Endothelial cell of umbilical vein (primary cell): ENCODE results near the gene OAS2. TPM values are rescaled to one million over a fixed set of nuclear protein-coding genes. Genes with fewer than 3 reads are reported as not detected.

Experiments
- BruUV-seq: library from RNA; stranded (reverse); fragments of 400-500 nt; replicated peaks from 2 replicates; lab custom pipeline; 2021; lab: Mats Ljungman, UMichigan
- CTCF ChIA-PET: fragments of 300-600, 350-600 bp; sonication (Branson Sonifier 250); formaldehyde crosslinking; loops from one replicate; lab custom pipeline; 2021; ENCODE audit warnings: antibody characterized with exemption, inconsistent platforms; lab: Charles Lee
- POLR2A ChIA-PET: fragments of 300-600, 350-600 bp; sonication (Branson Sonifier 250); formaldehyde crosslinking; loops from one replicate; lab custom pipeline; 2021; ENCODE audit warnings: antibody characterized with exemption, inconsistent platforms; lab: Charles Lee
- DNase-seq: peaks from one replicate; pipeline ENCODE4 v3.0.0-alpha.2; 2011; ENCODE audit warnings: low read depth, low spot score
- FAIRE-seq: peaks from 2 replicates; lab custom pipeline; 2011; peaks lifted over from hg19 to GRCh38; lab: Jason Lieb, UNC
- H2AFZ ChIP-seq: 2 replicates; pipeline ENCODE4 v1.6.0; 2012; ENCODE audit warnings: low read depth, low read length, control low read depth, inconsistent platforms
- H3K27ac ChIP-seq: 2 replicates; pipeline ENCODE4 v1.5.1; 2011; ENCODE audit warnings: low read depth, mild to moderate bottlenecking, control low read depth, low read length, moderate library complexity; ENCODE audit not compliant: insufficient read depth
- H3K27me3 ChIP-seq, 2 experiments: 2 replicates each; pipeline versions ENCODE4 v1.6.0 to v1.6.1; 2011; ENCODE audit warnings: low read length in 2 of 2, mixed read lengths in 1 of 2; ENCODE audit not compliant: control insufficient read depth in 2 of 2, insufficient read depth in 2 of 2
- H3K36me3 ChIP-seq, 2 experiments: 2 replicates in 1 of 2; 3 replicates in 1 of 2; pipeline ENCODE4 v1.5.1; 2011; ENCODE audit warnings: low read length in 2 of 2, mild to moderate bottlenecking in 1 of 2, moderate library complexity in 1 of 2; ENCODE audit not compliant: control insufficient read depth in 2 of 2, insufficient read depth in 2 of 2; ENCODE audit errors: extremely low read depth in 1 of 2
- H3K4me1 ChIP-seq: 3 replicates; pipeline ENCODE4 v1.5.1; 2011; ENCODE audit warnings: mild to moderate bottlenecking, low read length; ENCODE audit not compliant: control insufficient read depth, insufficient read depth; ENCODE audit errors: extremely low read depth
- H3K4me2 ChIP-seq: 2 replicates; pipeline ENCODE4 v1.6.1; 2011; ENCODE audit warnings: low read length, control low read depth, mixed read lengths; ENCODE audit not compliant: insufficient read depth
- H3K4me3 ChIP-seq, 3 experiments: fragments of 200-600 bp in 1 of 3; sonication (generic), shearing (Covaris generic) in 1 of 3; replicated peaks in 1 of 3; 2 replicates each; pipeline ENCODE4 v1.5.1; 2011 to 2016; ENCODE audit warnings: control low read depth in 3 of 3, low read length in 3 of 3, mild to moderate bottlenecking in 2 of 3, inconsistent platforms in 1 of 3, low read depth in 1 of 3, moderate library complexity in 1 of 3; ENCODE audit not compliant: insufficient read depth in 1 of 3
- H3K79me2 ChIP-seq: 2 replicates; pipeline ENCODE4 v1.6.0; 2012; ENCODE audit warnings: low read length, inconsistent platforms; ENCODE audit not compliant: control insufficient read depth, insufficient read depth
- H3K9ac ChIP-seq: replicated peaks from 2 replicates; pipeline ENCODE3; 2011; ENCODE audit warnings: low read length, control low read depth; ENCODE audit not compliant: insufficient read depth; ENCODE audit errors: extremely low read depth
- H3K9me1 ChIP-seq: replicated peaks from 3 replicates; pipeline ENCODE4 v1.6.0; 2011; ENCODE audit warnings: mild to moderate bottlenecking, low read length; ENCODE audit not compliant: control insufficient read depth, insufficient read depth; ENCODE audit errors: extremely low read depth
- H3K9me3 ChIP-seq: replicated peaks from 2 replicates; pipeline ENCODE4 v1.5.1; 2012; ENCODE audit warnings: low read length, inconsistent platforms; ENCODE audit not compliant: control insufficient read depth, insufficient read depth
- H4K20me1 ChIP-seq: replicated peaks from 2 replicates; pipeline ENCODE3; 2011; ENCODE audit warnings: mild to moderate bottlenecking, low read length; ENCODE audit not compliant: control insufficient read depth, insufficient read depth; ENCODE audit errors: extremely low read depth
- EZH2 ChIP-seq: IDR thresholded peaks from 2 replicates; pipeline ENCODE4 v1.6.1; 2012; ENCODE audit warnings: borderline replicate concordance, low read depth, mild to moderate bottlenecking, moderate library complexity, low read length, inconsistent platforms; ENCODE audit not compliant: severe bottlenecking
- FOS ChIP-seq: IDR thresholded peaks from 2 replicates; pipeline ENCODE4 v1.6.1; 2011; ENCODE audit warnings: mild to moderate bottlenecking, low read length, moderate library complexity, borderline replicate concordance; ENCODE audit not compliant: insufficient read depth
- POLR2AphosphoS5 ChIP-seq: IDR thresholded peaks from 2 replicates; pipeline ENCODE4 v1.6.1; 2012; ENCODE audit warnings: low read depth, mild to moderate bottlenecking, control low read depth, low read length, moderate library complexity; ENCODE audit not compliant: insufficient read depth
- dilution Hi-C: fragments of 300-500 bp; cut with MboI; formaldehyde crosslinking; loops from one replicate; pipeline ENCODE4 v1.15.0; 2019; ENCODE audit warnings: low sequenced_read_pairs; ENCODE audit not compliant: extremely low pct_ligation_motif_present
- intact Hi-C: fragments of 100-400 bp; cut with micrococcal nuclease; formaldehyde crosslinking; loops from one replicate; pipeline ENCODE4 v1.10.0; 2022
- polyA plus RNA-seq, 4 experiments: library from polyadenylated mRNA; depleted of rRNA in 3 of 4; stranded (reverse) in 3 of 4; unstranded in 1 of 4; fragments of >200 nt; gene quantifications; 2 replicates each; pipeline versions ENCODE4 v1.2.1 to v1.2.3, GENCODE V29; 2011 to 2012; ENCODE audit warnings: missing spikeins in 1 of 4
- total RNA-seq: library from RNA; stranded (reverse); gene quantifications from 2 replicates; pipeline ENCODE4 v1.2.3, GENCODE V29; 2021

The OAS2 gene
- total and polyA plus RNA-seq, 2 donors (not counting 3 experiments of a cell fraction or from before 2014, with no cell fraction given), result 1.3 to 3.1 TPM

- H3K4me3 ChIP-seq, result no peak overlapping the region
- BruUV-seq, result no TSS peak
- no peak overlapping the region for H3K4me2 ChIP-seq
- H4K20me1 ChIP-seq, result no peaks in the 10 kb centered on the region
- H3K36me3 ChIP-seq, result no peaks in the 10 kb centered on the region
- H3K27me3 ChIP-seq, result no peaks in the 10 kb centered on the region
- FAIRE-seq (no peak), DNase-seq (no peak)
- no peak overlapping the region for H2AFZ ChIP-seq
- ChIA-PET POLR2A (no interaction called here), CTCF (interaction anchor here (1.1 to 9.0 kb wide), 2 partner anchors 8 to 27 kb away, joined by 4 to 177 read pairs; no protein-coding TSS in a partner anchor)
- no peak overlapping the region for H3K27ac ChIP-seq
- H3K4me1 ChIP-seq, result peaks cover 12% of the 10 kb centered on the region
- no peaks in the 10 kb centered on the region for H3K9me3 ChIP-seq
- intact Hi-C loops, result no loop called here
- no peaks in the 10 kb centered on the region for H3K9me1 ChIP-seq
- TF ChIP-seq EZH2, result no peak
- dilution Hi-C loops, result no loop called here
- H3K9ac ChIP-seq, result no peak overlapping the region
- H3K79me2 ChIP-seq, result no peaks in the 10 kb centered on the region
Measured at GRCh38 chr12:113002676-113003075, 24.4 kb downstream of the OAS2 start.

GRCh38 chr12:113003636-113004035 is 25.3 kb downstream of the OAS2 start:
- H3K9me1 ChIP-seq, result no peaks in the 10 kb centered on the region
- H4K20me1 ChIP-seq, result no peaks in the 10 kb centered on the region
- no peaks in the 10 kb centered on the region for H3K9me3 ChIP-seq
- intact Hi-C loops (no loop called here), dilution Hi-C loops (no loop called here)
- no peaks in the 10 kb centered on the region for H3K79me2 ChIP-seq
- FAIRE-seq, result no peak
- no peak for DNase-seq
- H3K27ac ChIP-seq, result no peak overlapping the region
- H3K4me3 ChIP-seq, result no peak overlapping the region
- POLR2A ChIA-PET, result no interaction called here
- no peak overlapping the region for H3K4me2 ChIP-seq
- H2AFZ ChIP-seq, result no peak overlapping the region
- no peak overlapping the region for H3K9ac ChIP-seq
- no peaks in the 10 kb centered on the region for H3K27me3 ChIP-seq
- no TSS peak for BruUV-seq
- no peaks in the 10 kb centered on the region for H3K36me3 ChIP-seq
- CTCF ChIA-PET, result interaction anchor here (0.6 to 9.0 kb wide), 3 partner anchors 9 to 26 kb away, joined by 3 to 177 read pairs (median 4); no protein-coding TSS in a partner anchor
- H3K4me1 ChIP-seq, result peaks cover 14% of the 10 kb centered on the region
- TF ChIP-seq POLR2AphosphoS5 (no peak), FOS (no peak)
